ENCODE results near the gene HOXB2.

GRCh38 chr17:48526608-48527546 is 18.0 kb downstream of the HOXB2 start:
- TF ChIP-seq CTCF (IDR thresholded peaks at IDR 0.05; ENCODE audit: borderline replicate concordance, extremely low read depth, low read length, poor library complexity, severe bottlenecking) (no peak), EZH2 (IDR thresholded peaks at IDR 0.05; ENCODE audit: borderline replicate concordance, low read depth, low read length, severe bottlenecking) (no peak)

Measured in DND-41 (cell line).